ENCODE results near the gene ACVR1. TPM values are rescaled to one million over a fixed set of nuclear protein-coding genes. Genes with fewer than 3 reads are reported as not detected.
"Not testable (repeated sequence)": the region's sequence is repeated elsewhere in the genome, so short reads cannot be mapped to it uniquely, and the experiment has no call there.

Gene ACVR1
- total and polyA plus RNA-seq, 7 experiments from 2014 or later: 6.0 to 42.0 (median 17.8) TPM

- Mint-ChIP-seq H3K4me1 (no peaks in the 10 kb centered on the region), H3K36me3 (peaks cover 17 to 51% (median 49%) of the 10 kb centered on the region in 5 donors), H3K4me3 (no peak overlapping the region), H3K27me3 (no peaks in the 10 kb centered on the region), H3K9me3 (peaks cover 7 to 51% (median 25%) of the 10 kb centered on the region in 11 donors), H3K27ac (no peak overlapping the region)
- Histone ChIP-seq H3K27ac (ENCODE audit: low read depth, low read length) (no peak overlapping the region), H3K27me3 (ENCODE audit: control insufficient read depth in 2 of 2, insufficient read depth in 2 of 2, low read length in 2 of 2) (no peaks in the 10 kb centered on the region), H3K4me3 (ENCODE audit: low read length) (no peak overlapping the region), H3K36me3 (ENCODE audit: control insufficient read depth in 2 of 3, insufficient read depth in 3 of 3, low read length in 3 of 3) (no peaks in the 10 kb centered on the region), H3K4me1 (ENCODE audit: control insufficient read depth in 2 of 2, insufficient read depth in 2 of 2, low read length in 2 of 2) (no peaks in the 10 kb centered on the region), H3K9me3 (ENCODE audit: control insufficient read depth in 2 of 3, low read length in 3 of 3) (peaks cover 0 to 8% (median 6%) of the 10 kb centered on the region in 3 experiments)
- DNase-seq (no peak), ATAC-seq (no peak)
- CTCF ChIA-PET: no interaction called here
- POLR2A ChIA-PET: interaction anchor here (0.6 kb wide), 1 partner anchor 106 kb away, joined by 3 read pairs; no protein-coding TSS in a partner anchor
- intact Hi-C loops (cut with micrococcal nuclease): loop anchor here in 1 of 2 donors (5.0 kb wide), 1 partner anchor 93 kb away; the partner anchor contains the start of gene ACVR1C
Observed at GRCh38 chr2:157720504-157720903, 155.6 kb downstream of the ACVR1 start.

GRCh38 chr2:157704653-157705052, 171.5 kb downstream of the ACVR1 start:
- H3K4me1 Mint-ChIP-seq; intact Hi-C loops (cut with micrococcal nuclease); DNase-seq; H3K4me3 ChIP-seq (ENCODE audit: low read length); H3K4me1 ChIP-seq (ENCODE audit: control insufficient read depth in 2 of 2, insufficient read depth in 2 of 2, low read length in 2 of 2); ATAC-seq; H3K27me3 ChIP-seq (ENCODE audit: control insufficient read depth in 2 of 2, insufficient read depth in 2 of 2, low read length in 2 of 2); H3K36me3 ChIP-seq (ENCODE audit: control insufficient read depth in 2 of 3, insufficient read depth in 3 of 3, low read length in 3 of 3); H3K27me3 Mint-ChIP-seq; H3K27ac ChIP-seq (ENCODE audit: low read depth, low read length); CTCF ChIA-PET; POLR2A ChIA-PET; H3K9me3 ChIP-seq (ENCODE audit: control insufficient read depth in 2 of 3, low read length in 3 of 3); H3K27ac Mint-ChIP-seq; H3K4me3 Mint-ChIP-seq: not testable (repeated sequence)
- Mint-ChIP-seq H3K9me3 (peaks cover 5 to 59% (median 28%) of the 10 kb centered on the region in 11 donors), H3K36me3 (peaks cover 4 to 21% (median 15%) of the 10 kb centered on the region in 5 donors)

- H3K36me3 ChIP-seq (ENCODE audit: control insufficient read depth in 2 of 3, insufficient read depth in 3 of 3, low read length in 3 of 3); H3K27ac Mint-ChIP-seq; H3K27me3 Mint-ChIP-seq; CTCF ChIA-PET; H3K27ac ChIP-seq (ENCODE audit: low read depth, low read length); ATAC-seq; DNase-seq; intact Hi-C loops (cut with micrococcal nuclease); H3K27me3 ChIP-seq (ENCODE audit: control insufficient read depth in 2 of 2, insufficient read depth in 2 of 2, low read length in 2 of 2); POLR2A ChIA-PET; H3K4me1 ChIP-seq (ENCODE audit: control insufficient read depth in 2 of 2, insufficient read depth in 2 of 2, low read length in 2 of 2); H3K4me3 ChIP-seq (ENCODE audit: low read length); H3K4me1 Mint-ChIP-seq; H3K9me3 ChIP-seq (ENCODE audit: control insufficient read depth in 2 of 3, low read length in 3 of 3); H3K4me3 Mint-ChIP-seq: not testable (repeated sequence)
- H3K36me3 Mint-ChIP-seq: peaks cover 4 to 17% (median 15%) of the 10 kb centered on the region in 5 donors
- H3K9me3 Mint-ChIP-seq: peaks cover 5 to 57% (median 25%) of the 10 kb centered on the region in 11 donors
Observed at GRCh38 chr2:157704148-157704547, 172.0 kb downstream of the ACVR1 start.

GRCh38 chr2:157699806-157700205, 176.3 kb downstream of the ACVR1 start:
- DNase-seq (no peak), ATAC-seq (no peak)
- intact Hi-C loops (cut with micrococcal nuclease): no loop called here
- H3K4me3 Mint-ChIP-seq: no peak overlapping the region
- peaks cover 5 to 36% (median 18%) of the 10 kb centered on the region in 11 donors for H3K9me3 Mint-ChIP-seq
- no peaks in the 10 kb centered on the region for H3K4me1 Mint-ChIP-seq
- Histone ChIP-seq H3K27me3 (ENCODE audit: control insufficient read depth in 2 of 2, insufficient read depth in 2 of 2, low read length in 2 of 2) (no peaks in the 10 kb centered on the region), H3K4me3 (ENCODE audit: low read length) (no peak overlapping the region), H3K36me3 (ENCODE audit: control insufficient read depth in 2 of 3, insufficient read depth in 3 of 3, low read length in 3 of 3) (no peaks in the 10 kb centered on the region), H3K9me3 (ENCODE audit: control insufficient read depth in 2 of 3, low read length in 3 of 3) (peaks cover 0 to 4% (median 0%) of the 10 kb centered on the region in 3 experiments), H3K4me1 (ENCODE audit: control insufficient read depth in 2 of 2, insufficient read depth in 2 of 2, low read length in 2 of 2) (no peaks in the 10 kb centered on the region), H3K27ac (ENCODE audit: low read depth, low read length) (no peak overlapping the region)
- peaks cover 4 to 17% (median 7%) of the 10 kb centered on the region in 5 donors for H3K36me3 Mint-ChIP-seq
- no peak overlapping the region for H3K27ac Mint-ChIP-seq
- CTCF ChIA-PET: no interaction called here
- POLR2A ChIA-PET: no interaction called here
- H3K27me3 Mint-ChIP-seq: peaks cover 0 to 5% (median 0%) of the 10 kb centered on the region in 5 donors

GRCh38 chr2:157699009-157699408, 177.1 kb downstream of the ACVR1 start:
- ChIA-PET CTCF (interaction anchor here (0.6 kb wide), 1 partner anchor 229 kb away, joined by 3 read pairs; no protein-coding TSS in a partner anchor), POLR2A (no interaction called here)
- DNase-seq (no peak), ATAC-seq (no peak)
- Mint-ChIP-seq H3K4me3 (no peak overlapping the region), H3K27ac (no peak overlapping the region), H3K27me3 (peaks cover 0 to 5% (median 0%) of the 10 kb centered on the region in 5 donors), H3K4me1 (no peaks in the 10 kb centered on the region), H3K9me3 (peaks cover 5 to 36% (median 18%) of the 10 kb centered on the region in 11 donors), H3K36me3 (peaks cover 4 to 17% (median 7%) of the 10 kb centered on the region in 5 donors)
- intact Hi-C loops (cut with micrococcal nuclease): no loop called here
- Histone ChIP-seq H3K4me1 (ENCODE audit: control insufficient read depth in 2 of 2, insufficient read depth in 2 of 2, low read length in 2 of 2) (no peaks in the 10 kb centered on the region), H3K4me3 (ENCODE audit: low read length) (no peak overlapping the region), H3K27ac (ENCODE audit: low read depth, low read length) (no peak overlapping the region), H3K27me3 (ENCODE audit: control insufficient read depth in 2 of 2, insufficient read depth in 2 of 2, low read length in 2 of 2) (no peaks in the 10 kb centered on the region), H3K36me3 (ENCODE audit: control insufficient read depth in 2 of 3, insufficient read depth in 3 of 3, low read length in 3 of 3) (no peaks in the 10 kb centered on the region), H3K9me3 (ENCODE audit: control insufficient read depth in 2 of 3, low read length in 3 of 3) (peaks cover 0 to 4% (median 0%) of the 10 kb centered on the region in 3 experiments)

GRCh38 chr2:157698430-157698829, 177.7 kb downstream of the ACVR1 start:
- peaks cover 4 to 17% (median 7%) of the 10 kb centered on the region in 5 donors for H3K36me3 Mint-ChIP-seq
- ATAC-seq (no peak), DNase-seq (no peak)
- peaks cover 5 to 36% (median 18%) of the 10 kb centered on the region in 11 donors for H3K9me3 Mint-ChIP-seq
- intact Hi-C loops (cut with micrococcal nuclease): no loop called here
- H3K4me3 Mint-ChIP-seq: no peak overlapping the region
- ChIA-PET POLR2A (no interaction called here), CTCF (interaction anchor here (0.6 kb wide), 1 partner anchor 228 kb away, joined by 3 read pairs; no protein-coding TSS in a partner anchor)
- Histone ChIP-seq H3K27ac (ENCODE audit: low read depth, low read length) (no peak overlapping the region), H3K4me3 (ENCODE audit: low read length) (no peak overlapping the region), H3K36me3 (ENCODE audit: control insufficient read depth in 2 of 3, insufficient read depth in 3 of 3, low read length in 3 of 3) (no peaks in the 10 kb centered on the region), H3K9me3 (ENCODE audit: control insufficient read depth in 2 of 3, low read length in 3 of 3) (peaks cover 0 to 4% (median 0%) of the 10 kb centered on the region in 3 experiments), H3K4me1 (ENCODE audit: control insufficient read depth in 2 of 2, insufficient read depth in 2 of 2, low read length in 2 of 2) (no peaks in the 10 kb centered on the region), H3K27me3 (ENCODE audit: control insufficient read depth in 2 of 2, insufficient read depth in 2 of 2, low read length in 2 of 2) (no peaks in the 10 kb centered on the region)
- H3K4me1 Mint-ChIP-seq: no peaks in the 10 kb centered on the region
- H3K27ac Mint-ChIP-seq: no peak overlapping the region
- H3K27me3 Mint-ChIP-seq: peaks cover 0 to 5% (median 0%) of the 10 kb centered on the region in 5 donors

- H3K27me3 Mint-ChIP-seq: peaks cover 0 to 2% (median 0%) of the 10 kb centered on the region in 5 donors
- Histone ChIP-seq H3K9me3 (ENCODE audit: control insufficient read depth in 2 of 3, low read length in 3 of 3) (no peaks in the 10 kb centered on the region), H3K36me3 (ENCODE audit: control insufficient read depth in 2 of 3, insufficient read depth in 3 of 3, low read length in 3 of 3) (no peaks in the 10 kb centered on the region), H3K4me3 (ENCODE audit: low read length) (no peak overlapping the region), H3K27me3 (ENCODE audit: control insufficient read depth in 2 of 2, insufficient read depth in 2 of 2, low read length in 2 of 2) (no peaks in the 10 kb centered on the region), H3K4me1 (ENCODE audit: control insufficient read depth in 2 of 2, insufficient read depth in 2 of 2, low read length in 2 of 2) (no peaks in the 10 kb centered on the region), H3K27ac (ENCODE audit: low read depth, low read length) (no peak overlapping the region)
- CTCF ChIA-PET: no interaction called here
- intact Hi-C loops (cut with micrococcal nuclease): no loop called here
- H3K4me3 Mint-ChIP-seq: no peak overlapping the region
- POLR2A ChIA-PET: no interaction called here
- H3K36me3 Mint-ChIP-seq: peaks cover 0 to 14% (median 3%) of the 10 kb centered on the region in 5 donors
- H3K9me3 Mint-ChIP-seq: peaks cover 5 to 15% (median 12%) of the 10 kb centered on the region in 11 donors
- no peak for ATAC-seq
- no peaks in the 10 kb centered on the region for H3K4me1 Mint-ChIP-seq
- no peak overlapping the region for H3K27ac Mint-ChIP-seq
- no peak for DNase-seq
Observed at GRCh38 chr2:157696036-157696435, 180.1 kb downstream of the ACVR1 start.
